ENCODE results near the gene PYGM.

DNA sequence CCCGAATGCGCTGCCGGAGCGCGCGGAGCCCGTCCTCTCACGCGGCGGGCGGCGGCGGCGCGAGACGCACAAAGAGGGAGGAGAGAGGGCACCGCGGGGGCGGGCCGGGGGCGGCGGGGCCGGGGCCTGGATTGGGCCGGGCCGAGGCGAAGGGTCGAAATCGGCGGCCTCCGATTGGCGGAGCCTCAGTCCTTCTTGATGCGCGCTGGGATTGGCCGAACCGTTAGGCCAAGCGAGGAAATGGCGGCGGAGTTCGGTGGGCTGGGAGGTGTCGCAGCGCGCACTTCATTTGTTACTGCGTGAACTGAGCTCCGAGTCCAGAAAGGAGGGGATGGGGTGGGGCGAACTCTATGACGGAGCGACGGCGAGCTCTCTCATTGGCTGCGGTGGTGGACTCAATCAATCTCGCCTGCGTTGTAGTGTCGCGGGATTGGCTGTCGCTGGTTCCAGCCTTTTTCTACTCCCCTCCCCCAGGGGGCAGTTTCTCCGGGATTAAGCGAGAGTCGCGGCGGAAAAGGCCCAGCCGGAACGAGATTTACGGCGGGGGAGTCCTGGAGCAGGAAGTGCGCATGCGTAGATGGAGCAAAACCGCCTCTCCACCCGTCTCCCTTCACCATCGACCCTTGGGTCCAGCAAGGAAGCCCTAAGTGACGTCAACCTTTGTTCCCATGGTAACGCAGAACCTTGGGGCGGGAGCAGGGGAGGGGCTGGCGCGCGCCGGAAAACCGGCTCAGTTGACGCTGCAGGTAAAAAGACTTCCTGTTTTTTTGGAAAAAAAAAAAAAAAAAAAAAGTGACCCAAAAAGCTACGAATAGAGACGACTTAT, 18.9 kb upstream of the PYGM start, which contains the start of gene SF1:
- peak; percentile 92 to 95 for TF ChIP-seq POLR2A (IDR thresholded peaks at IDR 0.05)
- TF ChIP-seq, protein P1, sequence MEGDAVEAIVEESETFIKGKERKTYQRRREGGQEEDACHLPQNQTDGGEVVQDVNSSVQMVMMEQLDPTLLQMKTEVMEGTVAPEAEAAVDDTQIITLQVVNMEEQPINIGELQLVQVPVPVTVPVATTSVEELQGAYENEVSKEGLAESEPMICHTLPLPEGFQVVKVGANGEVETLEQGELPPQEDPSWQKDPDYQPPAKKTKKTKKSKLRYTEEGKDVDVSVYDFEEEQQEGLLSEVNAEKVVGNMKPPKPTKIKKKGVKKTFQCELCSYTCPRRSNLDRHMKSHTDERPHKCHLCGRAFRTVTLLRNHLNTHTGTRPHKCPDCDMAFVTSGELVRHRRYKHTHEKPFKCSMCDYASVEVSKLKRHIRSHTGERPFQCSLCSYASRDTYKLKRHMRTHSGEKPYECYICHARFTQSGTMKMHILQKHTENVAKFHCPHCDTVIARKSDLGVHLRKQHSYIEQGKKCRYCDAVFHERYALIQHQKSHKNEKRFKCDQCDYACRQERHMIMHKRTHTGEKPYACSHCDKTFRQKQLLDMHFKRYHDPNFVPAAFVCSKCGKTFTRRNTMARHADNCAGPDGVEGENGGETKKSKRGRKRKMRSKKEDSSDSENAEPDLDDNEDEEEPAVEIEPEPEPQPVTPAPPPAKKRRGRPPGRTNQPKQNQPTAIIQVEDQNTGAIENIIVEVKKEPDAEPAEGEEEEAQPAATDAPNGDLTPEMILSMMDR (IDR thresholded peaks at IDR 0.05 in 4 of 5, conservative IDR thresholded peaks at IDR 0.05 in 1 of 5) = peak in 1 of 5 experiments; percentile 34

All from gastrocnemius medialis (tissue), 4 donors.